ENCODE results near the gene TMEM132D.

DNA sequence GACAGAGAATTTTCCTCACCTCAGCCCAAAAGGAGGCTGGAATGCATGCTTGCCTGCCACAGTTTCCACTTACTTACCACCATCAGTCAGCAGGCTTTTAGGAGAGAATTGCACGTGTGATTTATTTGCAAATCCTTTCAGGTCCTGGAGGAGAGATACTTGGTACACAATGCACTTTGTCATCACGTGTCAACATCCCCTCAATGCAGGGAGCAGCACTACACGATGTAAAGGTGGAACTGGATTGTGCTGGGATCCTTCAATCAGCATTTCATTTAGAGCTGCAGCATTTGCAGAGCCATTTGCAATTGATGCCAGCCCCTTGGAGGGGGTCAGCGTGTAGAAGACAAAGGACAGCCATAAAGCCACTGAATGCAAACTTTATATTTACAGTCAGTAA, 832.5 kb downstream of the TMEM132D start:
- TF ChIP-seq CTCF (IDR thresholded peaks at IDR 0.05; ENCODE audit: poor library complexity) (no peak), EZH2 (IDR thresholded peaks at IDR 0.05; ENCODE audit: borderline replicate concordance) (no peak)
